ENCODE data around the gene FHAD1.

DNA sequence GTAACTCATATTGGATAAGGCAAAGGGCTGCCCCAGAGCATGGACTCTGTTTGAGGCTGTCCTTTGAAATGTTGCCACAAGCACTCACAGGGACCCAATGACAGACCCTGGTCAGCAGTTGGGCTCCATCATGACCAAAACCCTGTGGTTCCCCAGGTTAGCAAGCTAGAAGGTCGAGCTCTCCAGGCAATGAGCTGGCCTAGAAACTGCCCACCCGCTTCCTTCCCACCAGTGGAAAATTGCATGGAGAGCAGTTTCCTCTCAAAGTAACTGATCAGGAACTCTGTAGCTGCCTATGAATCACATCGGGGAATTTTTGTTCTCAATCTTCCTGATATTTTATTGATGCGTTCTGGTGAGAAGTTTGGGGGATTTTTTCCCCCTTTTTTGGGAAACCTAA is 52.8 kb downstream of the FHAD1 start:
- TF ChIP-seq, protein P1, sequence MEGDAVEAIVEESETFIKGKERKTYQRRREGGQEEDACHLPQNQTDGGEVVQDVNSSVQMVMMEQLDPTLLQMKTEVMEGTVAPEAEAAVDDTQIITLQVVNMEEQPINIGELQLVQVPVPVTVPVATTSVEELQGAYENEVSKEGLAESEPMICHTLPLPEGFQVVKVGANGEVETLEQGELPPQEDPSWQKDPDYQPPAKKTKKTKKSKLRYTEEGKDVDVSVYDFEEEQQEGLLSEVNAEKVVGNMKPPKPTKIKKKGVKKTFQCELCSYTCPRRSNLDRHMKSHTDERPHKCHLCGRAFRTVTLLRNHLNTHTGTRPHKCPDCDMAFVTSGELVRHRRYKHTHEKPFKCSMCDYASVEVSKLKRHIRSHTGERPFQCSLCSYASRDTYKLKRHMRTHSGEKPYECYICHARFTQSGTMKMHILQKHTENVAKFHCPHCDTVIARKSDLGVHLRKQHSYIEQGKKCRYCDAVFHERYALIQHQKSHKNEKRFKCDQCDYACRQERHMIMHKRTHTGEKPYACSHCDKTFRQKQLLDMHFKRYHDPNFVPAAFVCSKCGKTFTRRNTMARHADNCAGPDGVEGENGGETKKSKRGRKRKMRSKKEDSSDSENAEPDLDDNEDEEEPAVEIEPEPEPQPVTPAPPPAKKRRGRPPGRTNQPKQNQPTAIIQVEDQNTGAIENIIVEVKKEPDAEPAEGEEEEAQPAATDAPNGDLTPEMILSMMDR (IDR thresholded peaks at IDR 0.05; ENCODE audit: extremely low read depth in 1 of 2, insufficient read depth in 1 of 2, low read depth in 1 of 2, low read length in 2 of 2) = no peak
- TF ChIP-seq EZH2 (IDR thresholded peaks at IDR 0.05; ENCODE audit: borderline replicate concordance, low read depth, low read length, severe bottlenecking) (no peak), POLR2AphosphoS5 (IDR thresholded peaks at IDR 0.05; ENCODE audit: insufficient read depth, low read depth, low read length) (no peak), JUN (IDR thresholded peaks at IDR 0.05; ENCODE audit: borderline replicate concordance, insufficient read depth, insufficient read length, low read depth) (no peak), POLR2A (IDR thresholded peaks at IDR 0.05; ENCODE audit: low read depth, low read length) (no peak), GATA2 (IDR thresholded peaks at IDR 0.05; ENCODE audit: insufficient read depth, insufficient read length, low read depth, low read length) (no peak), FOS (IDR thresholded peaks at IDR 0.05; ENCODE audit: borderline replicate concordance, insufficient read depth, low read length) (no peak)
- TF ChIP-seq, protein P2, sequence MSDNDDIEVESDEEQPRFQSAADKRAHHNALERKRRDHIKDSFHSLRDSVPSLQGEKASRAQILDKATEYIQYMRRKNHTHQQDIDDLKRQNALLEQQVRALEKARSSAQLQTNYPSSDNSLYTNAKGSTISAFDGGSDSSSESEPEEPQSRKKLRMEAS (IDR thresholded peaks at IDR 0.05; ENCODE audit: insufficient read depth, insufficient read length) = no peak

Data from endothelial cell of umbilical vein (primary cell).